ENCODE data around the gene GGTLC2. TPM values are rescaled to one million over a fixed set of nuclear protein-coding genes. Genes with fewer than 3 reads are reported as not detected.
"Not testable (repeated sequence)": the region's sequence is repeated elsewhere in the genome, so short reads cannot be mapped to it uniquely, and the experiment has no call there.

Gene GGTLC2
- total RNA-seq, 4 donors from 2014 or later: not detected

DNA sequence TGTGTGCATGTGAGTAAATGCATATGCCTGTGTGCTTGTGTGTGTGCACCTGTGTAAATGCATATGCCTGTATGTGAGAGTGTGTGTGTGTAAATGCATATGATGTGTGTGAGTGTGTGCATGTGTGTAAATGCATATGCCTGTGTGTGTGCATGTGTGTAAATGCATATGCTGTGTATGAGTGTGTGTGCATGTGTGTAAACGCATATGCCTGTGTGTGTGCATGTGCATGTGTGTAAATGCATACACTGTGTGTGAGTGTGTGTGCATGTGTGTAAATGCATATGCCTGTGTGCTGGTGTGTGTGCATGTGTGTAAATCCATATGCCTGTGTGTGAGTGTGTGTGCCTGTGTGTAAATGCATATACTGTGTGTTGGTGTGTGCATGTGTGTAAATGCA is 37.8 kb downstream of the GGTLC2 start:
- no peak for DNase-seq (ENCODE audit: low spot score in 2 of 2)
- no peak for TF ChIP-seq POLR2A (IDR thresholded peaks at IDR 0.05)
- TF ChIP-seq, protein P1, sequence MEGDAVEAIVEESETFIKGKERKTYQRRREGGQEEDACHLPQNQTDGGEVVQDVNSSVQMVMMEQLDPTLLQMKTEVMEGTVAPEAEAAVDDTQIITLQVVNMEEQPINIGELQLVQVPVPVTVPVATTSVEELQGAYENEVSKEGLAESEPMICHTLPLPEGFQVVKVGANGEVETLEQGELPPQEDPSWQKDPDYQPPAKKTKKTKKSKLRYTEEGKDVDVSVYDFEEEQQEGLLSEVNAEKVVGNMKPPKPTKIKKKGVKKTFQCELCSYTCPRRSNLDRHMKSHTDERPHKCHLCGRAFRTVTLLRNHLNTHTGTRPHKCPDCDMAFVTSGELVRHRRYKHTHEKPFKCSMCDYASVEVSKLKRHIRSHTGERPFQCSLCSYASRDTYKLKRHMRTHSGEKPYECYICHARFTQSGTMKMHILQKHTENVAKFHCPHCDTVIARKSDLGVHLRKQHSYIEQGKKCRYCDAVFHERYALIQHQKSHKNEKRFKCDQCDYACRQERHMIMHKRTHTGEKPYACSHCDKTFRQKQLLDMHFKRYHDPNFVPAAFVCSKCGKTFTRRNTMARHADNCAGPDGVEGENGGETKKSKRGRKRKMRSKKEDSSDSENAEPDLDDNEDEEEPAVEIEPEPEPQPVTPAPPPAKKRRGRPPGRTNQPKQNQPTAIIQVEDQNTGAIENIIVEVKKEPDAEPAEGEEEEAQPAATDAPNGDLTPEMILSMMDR (IDR thresholded peaks at IDR 0.05): no peak
- no peak overlapping the region for H3K4me3 ChIP-seq (ENCODE audit: low read depth, poor library complexity, severe bottlenecking)
- intact Hi-C loops (cut with DNase I; ENCODE audit: low total_unique reads): no loop called here
- 95 to 96% methylated on average over 1 of the region's 1 CpG for WGBS, 2 donors

DNA sequence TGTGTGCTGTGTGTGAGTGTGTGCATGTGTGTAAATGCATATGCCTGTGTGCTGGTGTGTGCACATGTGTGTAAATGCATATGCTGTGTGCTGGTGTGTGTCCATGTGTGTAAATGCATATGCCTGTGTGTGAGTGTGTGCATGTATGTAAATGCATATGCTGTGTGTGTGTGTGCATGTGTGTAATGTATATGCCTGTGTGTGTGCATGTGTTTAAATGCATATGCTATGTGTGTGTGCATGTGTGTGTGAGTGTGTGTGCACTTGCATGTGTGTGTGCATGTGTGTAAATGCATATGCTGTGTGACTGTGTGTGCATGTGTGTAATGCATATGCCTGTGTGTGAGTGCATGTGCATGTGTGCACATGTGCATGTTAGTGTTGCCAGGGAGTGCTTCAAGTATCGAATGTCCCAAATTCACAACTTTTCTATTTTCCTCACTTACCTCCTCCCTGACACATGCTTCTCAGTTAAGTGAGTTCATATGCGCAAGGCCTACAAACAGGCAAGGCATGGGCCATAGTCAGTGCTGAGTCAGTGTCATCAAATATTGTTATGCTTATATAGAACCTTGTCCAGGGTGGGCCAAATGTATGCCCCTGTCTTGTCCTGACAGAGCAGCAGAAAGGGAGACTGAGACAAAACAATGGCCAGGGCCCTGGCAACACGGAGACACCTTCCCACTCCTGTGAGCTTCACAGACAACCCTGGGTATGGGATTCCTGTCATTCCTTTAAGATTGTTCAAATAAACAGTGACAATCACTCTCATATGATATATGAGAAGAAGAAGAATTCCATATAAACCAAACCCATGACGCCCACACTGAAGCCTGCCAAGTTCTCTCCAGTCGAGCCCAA is 38.6 kb downstream of the GGTLC2 start:
- no peak for TF ChIP-seq POLR2A (IDR thresholded peaks at IDR 0.05)
- TF ChIP-seq, protein P1 (IDR thresholded peaks at IDR 0.05): no peak
- WGBS, 2 donors: 82 to 85% methylated on average over 5 of the region's 5 CpGs
- DNase-seq (ENCODE audit: low spot score in 2 of 2): peak in 1 of 2 donors; percentile 26
- intact Hi-C loops (cut with DNase I; ENCODE audit: low total_unique reads): no loop called here
- H3K4me3 ChIP-seq (ENCODE audit: low read depth, poor library complexity, severe bottlenecking): no peak overlapping the region

DNA sequence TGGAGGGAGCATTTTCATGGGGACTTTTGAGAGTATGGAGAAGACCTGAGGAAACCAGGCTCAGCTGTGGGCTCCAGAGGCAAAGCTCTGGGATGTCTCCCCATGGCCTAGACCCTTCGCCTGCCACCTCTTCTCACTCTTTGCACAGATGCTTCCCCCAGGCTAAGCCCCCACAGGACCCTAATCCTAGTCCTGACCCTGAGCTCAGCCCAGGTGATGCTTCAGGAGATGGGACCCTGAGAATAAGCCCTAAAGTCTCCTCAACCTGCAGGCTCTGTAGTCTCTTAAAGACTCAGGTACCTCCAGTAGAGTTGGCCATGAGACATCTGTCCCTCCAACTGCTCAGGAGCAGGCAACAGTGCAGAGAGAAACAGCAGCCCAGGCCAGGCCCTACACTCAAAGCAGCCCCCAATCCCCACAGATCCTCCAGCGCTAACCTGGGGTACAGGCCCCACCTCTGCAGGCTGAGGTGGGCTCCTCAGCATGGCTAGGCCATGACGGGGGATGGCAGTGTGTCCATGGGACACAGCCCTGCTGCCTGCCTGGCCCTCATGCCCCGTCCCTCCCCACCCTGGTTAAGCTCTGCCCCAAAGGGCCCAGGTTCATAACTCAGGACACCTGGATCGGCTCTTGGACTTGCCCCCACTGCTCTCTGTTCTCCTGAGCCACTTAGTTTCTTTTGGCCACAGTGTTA is 39.4 kb downstream of the GGTLC2 start:
- WGBS, 2 donors: 90 to 97% methylated on average over 5 of the region's 5 CpGs
- no peak for TF ChIP-seq POLR2A (IDR thresholded peaks at IDR 0.05)
- TF ChIP-seq, protein P1 (IDR thresholded peaks at IDR 0.05): no peak
- intact Hi-C loops (cut with DNase I; ENCODE audit: low total_unique reads): no loop called here
- no peak for DNase-seq (ENCODE audit: low spot score in 2 of 2)
- no peak overlapping the region for H3K4me3 ChIP-seq (ENCODE audit: low read depth, poor library complexity, severe bottlenecking)

DNA sequence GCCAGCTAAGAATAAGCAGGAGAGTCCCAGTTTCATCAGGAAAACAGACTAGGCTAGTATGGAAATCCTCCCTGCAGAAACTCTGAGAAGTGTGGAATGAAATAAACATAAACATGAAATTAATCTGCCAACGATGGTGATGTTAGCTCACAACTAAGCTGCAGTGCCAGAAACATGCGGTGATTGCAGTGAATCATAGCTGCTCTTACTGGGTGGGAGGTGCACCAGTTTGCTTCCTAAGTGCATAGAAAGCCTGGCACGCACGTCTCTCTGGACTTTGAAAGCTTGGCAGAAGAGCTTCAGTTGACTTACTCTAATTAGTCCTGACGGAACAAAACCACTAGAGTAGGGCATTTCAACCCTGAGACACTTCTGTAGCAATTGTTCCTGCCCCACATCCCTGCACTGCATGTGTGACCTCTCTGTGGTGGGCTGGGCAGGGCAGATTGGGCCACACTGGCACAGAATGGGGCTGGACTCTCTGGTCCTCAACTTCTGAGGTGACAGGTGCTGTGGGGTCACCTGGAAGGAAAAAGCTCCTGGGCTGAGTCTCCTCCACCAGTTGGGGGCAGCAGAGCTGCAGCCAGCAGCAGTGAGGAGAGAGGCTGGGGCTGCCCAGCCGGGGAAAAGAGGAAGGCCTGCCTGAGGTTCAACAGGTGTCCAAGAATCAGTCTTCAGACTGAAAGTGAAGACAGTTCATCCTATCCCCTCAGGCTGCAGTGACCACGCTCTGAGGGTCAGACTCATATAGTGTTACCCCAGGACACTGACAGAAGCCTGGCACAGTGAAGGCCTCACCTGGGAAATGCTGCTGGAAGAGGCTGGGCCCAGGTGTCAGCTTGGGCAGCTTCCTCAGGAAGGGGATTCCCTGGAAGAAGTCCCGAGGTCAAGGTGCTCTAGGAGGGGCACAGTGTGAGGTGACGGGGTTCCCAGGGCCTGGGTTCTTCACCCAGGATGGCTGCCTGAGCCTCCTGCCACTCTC is 40.5 kb downstream of the GGTLC2 start:
- DNase-seq (ENCODE audit: low spot score in 2 of 2): no peak
- TF ChIP-seq, protein P1 (IDR thresholded peaks at IDR 0.05): no peak
- no peak for TF ChIP-seq POLR2A (IDR thresholded peaks at IDR 0.05)
- intact Hi-C loops (cut with DNase I; ENCODE audit: low total_unique reads): no loop called here
- 43 to 49% methylated on average over 9 of the region's 9 CpGs for WGBS, 2 donors
- no peak overlapping the region for H3K4me3 ChIP-seq (ENCODE audit: low read depth, poor library complexity, severe bottlenecking)

DNA sequence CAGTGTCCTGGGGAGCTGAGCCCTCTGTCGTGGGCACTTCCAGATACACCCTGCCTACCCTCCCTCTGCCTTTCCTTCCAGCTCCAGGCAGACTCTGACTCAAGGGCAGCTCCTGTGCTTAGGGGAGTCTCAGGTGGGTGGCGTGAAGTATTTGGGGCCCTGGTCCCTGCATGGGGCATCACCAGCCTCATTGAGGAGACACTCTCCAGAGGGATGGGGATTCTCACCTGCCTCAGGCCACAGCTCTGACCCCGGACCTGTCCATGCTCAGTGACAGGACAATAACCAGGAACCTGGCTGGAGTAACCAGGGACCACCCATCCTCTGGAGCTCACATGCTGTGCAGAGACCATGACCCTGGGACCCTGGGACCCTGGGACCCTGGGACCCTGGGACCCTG is 41.2 kb downstream of the GGTLC2 start:
- no peak for TF ChIP-seq POLR2A (IDR thresholded peaks at IDR 0.05)
- TF ChIP-seq, protein P1 (IDR thresholded peaks at IDR 0.05): no peak
- WGBS, 2 donors: 77 to 93% methylated on average over 3 of the region's 3 CpGs
- no peak for DNase-seq (ENCODE audit: low spot score in 2 of 2)
- intact Hi-C loops (cut with DNase I; ENCODE audit: low total_unique reads): no loop called here
- no peak overlapping the region for H3K4me3 ChIP-seq (ENCODE audit: low read depth, poor library complexity, severe bottlenecking)

DNA sequence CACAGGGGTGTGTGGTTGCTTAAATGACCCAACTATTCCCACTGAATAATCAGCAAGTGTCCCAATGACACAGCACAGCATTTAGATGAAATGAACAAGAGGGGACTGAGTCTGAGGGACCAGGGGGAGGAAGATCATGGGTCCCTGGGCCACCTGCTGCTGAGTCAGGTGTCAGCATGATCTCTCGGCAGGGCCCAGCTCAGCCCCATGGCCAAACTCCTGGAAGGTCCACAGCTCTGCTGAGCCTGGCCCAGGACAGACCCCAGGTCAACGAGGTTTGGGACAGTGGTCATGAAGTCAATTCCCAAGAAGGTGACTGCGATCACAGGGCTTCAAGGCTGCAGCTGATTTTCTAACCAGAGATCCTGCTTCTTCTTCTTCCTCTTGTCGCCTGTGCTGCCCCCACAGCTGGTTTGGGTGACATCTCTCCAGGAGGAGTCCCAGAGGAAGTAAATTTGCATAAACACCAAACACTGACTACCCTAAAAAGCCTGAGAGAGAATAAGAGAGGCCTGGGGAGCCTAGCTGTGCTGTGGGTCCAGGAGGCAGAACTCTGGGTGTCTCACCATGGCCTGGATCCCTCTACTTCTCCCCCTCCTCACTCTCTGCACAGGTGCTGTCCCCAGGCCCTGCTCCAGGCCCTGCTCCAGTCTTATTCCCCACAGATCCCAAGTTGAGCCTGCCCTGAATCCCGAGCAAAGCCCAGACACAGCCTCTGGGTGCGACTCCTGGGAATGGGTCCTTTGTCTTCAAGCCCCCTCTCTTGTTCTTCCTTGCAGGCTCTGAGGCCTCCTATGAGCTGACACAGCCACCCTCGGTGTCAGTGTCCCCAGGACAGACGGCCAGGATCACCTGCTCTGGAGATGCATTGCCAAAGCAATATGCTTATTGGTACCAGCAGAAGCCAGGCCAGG is 42.0 kb downstream of the GGTLC2 start:
- intact Hi-C loops (cut with DNase I; ENCODE audit: low total_unique reads); H3K4me3 ChIP-seq (ENCODE audit: low read depth, poor library complexity, severe bottlenecking); DNase-seq (ENCODE audit: low spot score in 2 of 2): not testable (repeated sequence)
- WGBS, 2 donors: 90 to 93% methylated on average over 8 of the region's 8 CpGs

Measured in lower leg skin (tissue), 4 donors.